ENCODE data around the gene TOR3A. TPM values are rescaled to one million over a fixed set of nuclear protein-coding genes. Genes with fewer than 3 reads are reported as not detected.

The TOR3A gene
- total RNA-seq, 1 experiment from 2014 or later: 27.0 TPM

DNA sequence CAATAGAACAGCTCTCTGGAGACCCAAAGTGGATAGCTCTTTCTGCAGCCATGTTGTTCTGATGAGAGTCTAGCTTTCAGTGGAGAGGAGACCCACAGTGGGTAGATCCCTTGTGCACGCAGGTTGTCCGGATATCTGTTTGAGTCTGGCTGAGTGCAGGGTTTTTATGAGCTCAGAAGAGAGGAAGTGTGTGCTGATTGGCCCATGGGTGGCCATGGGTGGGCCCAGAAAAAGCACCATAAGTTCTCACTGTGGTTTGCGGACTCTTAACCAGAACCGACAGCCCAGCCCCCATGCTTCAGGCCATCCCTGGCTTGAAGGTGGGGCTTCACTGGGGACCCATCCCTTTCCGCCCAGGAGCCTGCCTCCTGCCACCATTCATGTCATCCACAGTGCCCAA, 39.2 kb upstream of the TOR3A start:
- no peaks in the 10 kb centered on the region for H3K9me3 ChIP-seq (ENCODE audit: control insufficient read depth in 1 of 2, insufficient read depth in 1 of 2, low read depth in 1 of 2, low read length in 2 of 2)
- TF ChIP-seq, protein P1, sequence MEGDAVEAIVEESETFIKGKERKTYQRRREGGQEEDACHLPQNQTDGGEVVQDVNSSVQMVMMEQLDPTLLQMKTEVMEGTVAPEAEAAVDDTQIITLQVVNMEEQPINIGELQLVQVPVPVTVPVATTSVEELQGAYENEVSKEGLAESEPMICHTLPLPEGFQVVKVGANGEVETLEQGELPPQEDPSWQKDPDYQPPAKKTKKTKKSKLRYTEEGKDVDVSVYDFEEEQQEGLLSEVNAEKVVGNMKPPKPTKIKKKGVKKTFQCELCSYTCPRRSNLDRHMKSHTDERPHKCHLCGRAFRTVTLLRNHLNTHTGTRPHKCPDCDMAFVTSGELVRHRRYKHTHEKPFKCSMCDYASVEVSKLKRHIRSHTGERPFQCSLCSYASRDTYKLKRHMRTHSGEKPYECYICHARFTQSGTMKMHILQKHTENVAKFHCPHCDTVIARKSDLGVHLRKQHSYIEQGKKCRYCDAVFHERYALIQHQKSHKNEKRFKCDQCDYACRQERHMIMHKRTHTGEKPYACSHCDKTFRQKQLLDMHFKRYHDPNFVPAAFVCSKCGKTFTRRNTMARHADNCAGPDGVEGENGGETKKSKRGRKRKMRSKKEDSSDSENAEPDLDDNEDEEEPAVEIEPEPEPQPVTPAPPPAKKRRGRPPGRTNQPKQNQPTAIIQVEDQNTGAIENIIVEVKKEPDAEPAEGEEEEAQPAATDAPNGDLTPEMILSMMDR (IDR thresholded peaks at IDR 0.05 in 2 of 3, conservative IDR thresholded peaks at IDR 0.05 in 1 of 3; ENCODE audit: borderline replicate concordance in 1 of 3, insufficient read depth in 1 of 3, low read depth in 2 of 3, low read length in 2 of 3): no peak
- TF ChIP-seq POLR2AphosphoS5 (IDR thresholded peaks at IDR 0.05; ENCODE audit: low read depth, low read length) (no peak), RAD21 (IDR thresholded peaks at IDR 0.05; ENCODE audit: low read depth) (no peak), JUND (IDR thresholded peaks at IDR 0.05) (no peak), TCF7L2 (IDR thresholded peaks at IDR 0.05; ENCODE audit: borderline replicate concordance, extremely low read depth, insufficient read depth, insufficient read length) (no peak)
- TF ChIP-seq, protein P2, sequence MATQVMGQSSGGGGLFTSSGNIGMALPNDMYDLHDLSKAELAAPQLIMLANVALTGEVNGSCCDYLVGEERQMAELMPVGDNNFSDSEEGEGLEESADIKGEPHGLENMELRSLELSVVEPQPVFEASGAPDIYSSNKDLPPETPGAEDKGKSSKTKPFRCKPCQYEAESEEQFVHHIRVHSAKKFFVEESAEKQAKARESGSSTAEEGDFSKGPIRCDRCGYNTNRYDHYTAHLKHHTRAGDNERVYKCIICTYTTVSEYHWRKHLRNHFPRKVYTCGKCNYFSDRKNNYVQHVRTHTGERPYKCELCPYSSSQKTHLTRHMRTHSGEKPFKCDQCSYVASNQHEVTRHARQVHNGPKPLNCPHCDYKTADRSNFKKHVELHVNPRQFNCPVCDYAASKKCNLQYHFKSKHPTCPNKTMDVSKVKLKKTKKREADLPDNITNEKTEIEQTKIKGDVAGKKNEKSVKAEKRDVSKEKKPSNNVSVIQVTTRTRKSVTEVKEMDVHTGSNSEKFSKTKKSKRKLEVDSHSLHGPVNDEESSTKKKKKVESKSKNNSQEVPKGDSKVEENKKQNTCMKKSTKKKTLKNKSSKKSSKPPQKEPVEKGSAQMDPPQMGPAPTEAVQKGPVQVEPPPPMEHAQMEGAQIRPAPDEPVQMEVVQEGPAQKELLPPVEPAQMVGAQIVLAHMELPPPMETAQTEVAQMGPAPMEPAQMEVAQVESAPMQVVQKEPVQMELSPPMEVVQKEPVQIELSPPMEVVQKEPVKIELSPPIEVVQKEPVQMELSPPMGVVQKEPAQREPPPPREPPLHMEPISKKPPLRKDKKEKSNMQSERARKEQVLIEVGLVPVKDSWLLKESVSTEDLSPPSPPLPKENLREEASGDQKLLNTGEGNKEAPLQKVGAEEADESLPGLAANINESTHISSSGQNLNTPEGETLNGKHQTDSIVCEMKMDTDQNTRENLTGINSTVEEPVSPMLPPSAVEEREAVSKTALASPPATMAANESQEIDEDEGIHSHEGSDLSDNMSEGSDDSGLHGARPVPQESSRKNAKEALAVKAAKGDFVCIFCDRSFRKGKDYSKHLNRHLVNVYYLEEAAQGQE (IDR thresholded peaks at IDR 0.05; ENCODE audit: low read depth): no peak
- ATAC-seq (no peak), DNase-seq (ENCODE audit: low read depth, low spot score) (no peak)
- H3K4me2 ChIP-seq (ENCODE audit: low read length): no peak overlapping the region
- intact Hi-C loops (cut with micrococcal nuclease): no loop called here
- H3K9me2 ChIP-seq (ENCODE audit: insufficient read depth): no peaks in the 10 kb centered on the region
- H3K27me3 ChIP-seq (ENCODE audit: insufficient read depth, low read length): no peaks in the 10 kb centered on the region
- no peak overlapping the region for H3K27ac ChIP-seq (ENCODE audit: low read depth, low read length)
- H3K79me2 ChIP-seq (ENCODE audit: insufficient read depth, low read length): peaks cover 21% of the 10 kb centered on the region
- ChIA-PET RAD21 (ENCODE audit: low non-redundant PET in 1 of 2, low total read pairs in 2 of 2, uncharacterized antibody in 2 of 2, unreplicated experiment in 2 of 2) (no interaction called here), CTCF (interaction anchor here (1.1 kb wide), 1 partner anchor 78 kb away, joined by 3 read pairs; no protein-coding TSS in a partner anchor), POLR2A (no interaction called here)
- H3K4me1 ChIP-seq (ENCODE audit: control insufficient read depth in 1 of 2, insufficient read depth in 2 of 2, low read length in 2 of 2): peaks cover 0 to 4% of the 10 kb centered on the region in 2 experiments; a peak in 2 of 4 replicates
- no peaks in the 10 kb centered on the region for H3K36me3 ChIP-seq (ENCODE audit: control insufficient read depth in 1 of 2, insufficient read depth in 2 of 2, low read length in 2 of 2)
- H3K4me3 ChIP-seq (replicated peaks in 1 of 2; ENCODE audit: low read depth in 1 of 2, low read length in 2 of 2): no peak overlapping the region
- no peak overlapping the region for H3K9ac ChIP-seq (ENCODE audit: low read length)
- no peaks in the 10 kb centered on the region for H4K20me1 ChIP-seq (ENCODE audit: insufficient read depth)
- no peak overlapping the region for H2AFZ ChIP-seq (ENCODE audit: low read depth, low read length, poor library complexity, severe bottlenecking)
- no TSS peak for BruUV-seq (replicated peaks)

All from HCT116 (cell line).